NCI-H2081 (cell line): Measurements from ENCODE around the gene ELMO1.

Source experiments
- DNase-seq, 2 experiments: peaks; one replicate each; lab custom pipeline; 2025; lab: John Stamatoyannopoulos, UW

ELMO1 gene

DNA sequence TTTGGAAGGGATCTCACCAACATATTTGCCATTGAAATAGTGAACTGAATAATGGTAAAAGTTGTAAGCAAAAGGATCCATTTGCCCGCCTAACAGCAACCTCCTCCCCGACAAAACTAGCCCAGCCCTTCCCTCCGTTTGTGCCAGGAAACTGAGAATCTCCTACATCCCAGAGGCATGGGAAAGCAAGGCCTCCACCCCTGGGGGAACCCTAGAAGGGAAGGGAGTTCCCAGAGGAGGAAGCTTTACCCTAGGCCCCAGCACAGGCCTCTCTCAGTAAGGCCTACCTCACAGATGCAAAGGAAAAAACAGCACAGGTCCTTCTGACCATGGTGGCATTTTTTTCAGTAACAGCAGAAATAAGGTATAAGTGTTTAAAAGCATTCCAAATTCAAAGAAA, 229.7 kb downstream of the ELMO1 start:
- DNase-seq: no peak

DNA sequence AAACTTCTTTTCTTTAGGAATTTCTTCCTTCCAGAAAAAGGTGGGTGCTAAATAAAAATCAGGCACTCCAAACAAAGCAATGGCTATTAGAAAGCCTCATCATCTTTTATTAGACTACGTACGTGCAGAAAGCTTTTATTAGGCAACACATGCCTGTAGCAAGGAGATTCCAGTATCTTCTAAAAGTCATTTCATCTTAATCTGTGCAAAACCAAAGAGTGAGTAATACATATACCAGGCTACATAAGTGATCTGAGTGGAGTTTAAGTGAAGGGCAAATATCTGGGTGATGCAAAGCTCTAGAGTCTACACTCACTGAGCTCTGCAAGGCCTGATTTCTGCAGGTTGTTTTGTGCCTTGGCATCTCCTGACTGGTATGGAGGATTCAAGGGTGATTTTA, 231.7 kb downstream of the ELMO1 start:
- no peak for DNase-seq

DNA sequence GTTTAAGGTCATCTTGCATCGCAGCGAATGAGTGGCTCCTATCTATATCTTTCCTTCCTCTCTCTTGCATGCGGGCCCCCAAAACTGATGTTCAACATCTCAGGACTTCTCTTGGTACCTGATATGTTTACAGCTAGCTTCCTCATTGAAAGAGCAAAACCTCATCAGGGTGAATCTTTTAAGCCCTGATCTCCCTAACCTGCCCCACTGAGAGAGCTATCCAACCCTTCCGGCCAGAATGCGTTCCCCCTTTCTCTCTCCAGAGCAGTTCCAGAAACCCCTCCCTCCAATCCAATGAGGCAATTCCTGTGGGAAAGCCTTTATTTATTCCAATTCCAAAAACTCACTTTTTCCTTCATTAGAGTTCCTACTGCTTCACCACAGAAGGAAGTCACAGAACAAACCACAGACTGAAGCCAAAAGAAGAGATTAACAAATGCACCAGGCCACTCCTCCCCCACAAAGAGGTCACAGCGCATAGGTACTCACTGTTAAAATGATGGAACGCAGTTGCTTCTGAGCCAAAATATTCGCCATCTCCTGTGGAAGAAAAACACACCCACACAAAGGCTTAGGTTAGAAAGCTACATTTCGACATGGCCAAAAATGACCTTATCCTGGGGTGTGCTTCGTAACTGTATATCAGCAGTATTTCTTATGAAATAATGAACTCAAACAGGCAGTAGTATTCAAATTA, 232.4 kb downstream of the ELMO1 start:
- DNase-seq: no peak

DNA sequence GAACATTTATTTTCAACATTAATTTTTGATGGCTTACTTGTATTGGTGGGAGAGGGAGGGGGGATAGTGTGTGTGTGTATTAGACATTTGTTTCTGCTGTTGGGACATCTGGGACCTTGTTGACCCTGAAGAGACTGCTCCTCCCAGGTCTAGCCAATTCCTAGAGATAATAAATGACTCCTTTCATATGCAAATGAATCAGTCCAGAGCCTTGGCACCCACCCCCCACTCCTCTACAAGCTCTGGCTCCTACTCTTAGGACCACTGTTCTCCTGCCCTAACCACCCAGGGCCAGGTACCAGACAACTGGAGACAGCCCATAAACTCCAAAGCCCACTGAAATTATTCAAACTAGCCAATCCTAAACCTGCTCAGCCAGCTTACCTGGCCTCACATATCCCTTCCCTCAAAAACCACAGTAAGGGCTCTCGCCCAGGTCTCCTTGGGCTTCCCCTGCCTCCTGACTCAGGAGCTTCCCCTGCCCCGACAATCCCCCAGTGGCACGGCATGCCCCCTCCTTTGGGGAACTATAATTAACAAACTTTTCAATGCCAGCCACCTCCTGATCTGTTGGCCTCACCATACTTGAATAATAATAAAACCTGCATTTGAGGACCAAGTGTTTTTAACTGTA, 233.3 kb downstream of the ELMO1 start:
- no peak for DNase-seq

DNA sequence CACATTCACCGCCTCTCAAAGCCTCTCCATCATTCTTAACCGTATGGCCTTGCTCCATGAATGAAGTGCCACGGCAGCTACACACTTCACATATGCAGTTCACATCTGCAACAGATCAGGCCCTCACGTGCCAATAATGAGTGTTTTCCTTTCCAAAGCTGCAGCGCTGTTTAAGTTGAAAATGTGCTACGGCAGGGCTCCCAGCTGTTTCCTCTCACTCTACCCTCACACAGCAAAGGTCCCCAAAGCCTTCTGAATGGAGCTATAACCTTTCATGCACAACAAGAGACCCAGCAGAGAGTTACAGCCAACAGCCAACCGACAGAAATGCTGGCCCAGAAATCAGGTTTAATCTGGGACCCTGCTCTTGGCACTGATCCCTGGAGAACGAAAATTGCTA, 236.1 kb downstream of the ELMO1 start:
- DNase-seq: no peak

DNA sequence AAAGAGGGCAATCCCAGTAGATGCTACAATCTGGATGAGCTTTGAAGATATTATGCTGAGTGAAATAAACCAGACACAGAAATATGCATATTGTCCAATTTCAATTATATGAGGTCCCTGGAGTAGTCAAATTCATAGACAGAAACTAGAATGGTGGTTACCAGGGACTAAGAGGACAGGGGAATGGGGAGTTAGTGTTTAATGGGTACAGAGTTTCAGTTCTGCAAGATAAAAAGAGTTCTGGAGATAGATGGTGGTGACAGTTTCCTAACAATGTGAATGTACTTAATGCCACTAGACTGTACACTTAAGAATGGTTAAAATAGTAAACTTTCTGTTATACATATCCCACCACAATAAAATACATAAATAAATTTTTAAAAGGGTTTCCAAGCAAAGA, 236.6 kb downstream of the ELMO1 start:
- DNase-seq: no peak

DNA sequence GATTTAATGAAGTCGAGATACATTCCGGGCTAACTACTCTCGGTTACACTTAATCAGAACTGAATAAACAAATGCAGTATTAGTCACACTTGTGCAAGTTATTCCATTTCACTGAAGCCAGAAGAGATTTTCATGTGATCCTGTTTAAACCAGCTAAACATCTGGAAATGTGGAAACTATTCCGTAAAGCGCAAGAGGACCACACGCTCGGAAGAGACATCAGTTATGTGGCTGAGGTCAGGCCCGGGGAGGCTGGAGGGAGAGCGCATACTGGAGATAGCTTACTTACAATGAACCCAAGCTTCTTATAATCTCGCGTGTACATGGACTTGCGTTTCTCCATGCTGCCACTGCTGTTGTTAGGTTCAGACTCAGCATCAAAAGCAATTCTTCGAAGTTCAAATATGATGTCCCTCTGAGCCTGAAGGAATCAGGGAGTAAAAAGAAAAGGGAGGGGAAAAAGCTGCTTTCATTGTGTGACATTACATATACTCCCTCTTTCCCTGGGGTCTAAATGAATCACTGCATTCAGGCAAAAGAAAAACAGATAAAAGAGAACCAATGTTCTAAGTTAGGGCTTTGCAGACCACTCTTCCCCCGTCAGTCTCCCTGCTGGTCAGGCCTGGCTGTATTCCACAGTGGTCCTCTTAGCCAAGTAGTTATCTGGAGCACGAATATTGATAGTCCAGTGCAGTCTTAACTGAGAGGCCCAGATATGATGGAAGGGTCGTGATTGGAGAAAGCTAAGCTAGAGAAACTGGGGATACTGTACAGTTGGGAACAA, 237.4 kb downstream of the ELMO1 start:
- DNase-seq: no peak

DNA sequence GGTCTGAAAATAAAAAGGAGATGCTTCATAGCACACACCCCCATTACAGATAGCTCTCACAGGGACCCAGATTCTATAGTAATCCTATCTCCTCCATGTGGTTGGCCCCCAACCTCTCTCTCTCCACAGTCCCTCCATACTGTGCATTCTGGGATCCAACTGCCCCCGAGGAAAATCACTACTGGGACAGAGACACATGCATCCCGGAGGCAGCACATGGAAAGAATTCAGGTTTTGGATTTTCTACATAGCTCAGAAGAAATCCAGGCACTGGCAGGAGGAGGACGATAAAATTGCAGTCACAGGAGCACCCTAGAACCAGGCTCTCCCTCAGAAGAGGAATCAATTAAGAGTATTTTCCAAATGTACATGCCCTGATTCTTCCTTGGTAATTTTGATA, 239.5 kb downstream of the ELMO1 start:
- no peak for DNase-seq

DNA sequence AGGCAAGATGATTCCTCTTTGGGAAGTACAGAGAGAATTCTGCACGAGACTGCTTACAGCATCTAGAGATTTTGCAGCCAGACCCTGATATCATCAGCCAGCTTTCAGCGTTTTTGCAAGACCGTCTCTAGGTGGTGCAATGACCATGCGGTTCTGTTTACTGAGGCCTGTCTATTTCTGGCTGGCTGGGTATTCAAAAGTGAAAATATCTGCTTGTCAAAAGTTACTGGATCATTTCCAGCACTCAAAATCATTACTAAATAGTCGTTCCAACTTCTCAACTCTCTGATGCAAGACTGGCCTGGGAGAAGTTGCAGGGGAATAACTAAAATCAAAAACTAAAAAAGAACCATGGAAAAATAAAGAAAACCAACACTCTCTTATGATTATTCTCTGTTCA, 240.1 kb downstream of the ELMO1 start:
- DNase-seq: peak; percentile 29 to 70

DNA sequence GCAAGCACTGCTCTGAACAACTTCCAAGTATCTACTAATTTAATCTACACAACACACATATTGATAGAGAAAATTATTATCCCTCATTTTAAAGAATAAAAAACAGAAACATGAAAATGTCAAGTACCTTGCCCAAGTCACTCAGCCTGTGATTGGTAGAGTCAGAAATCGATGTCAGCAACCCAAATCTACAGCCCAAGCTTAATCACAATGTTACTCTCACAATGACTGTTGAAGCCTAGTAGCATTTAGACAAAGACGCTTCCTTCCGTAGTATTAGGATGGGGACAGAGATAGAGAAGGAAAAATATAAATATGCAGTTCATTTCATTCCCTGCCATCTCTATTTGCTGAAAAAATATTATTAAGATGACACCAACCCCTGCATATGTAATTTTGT, 242.5 kb downstream of the ELMO1 start:
- no peak for DNase-seq

DNA sequence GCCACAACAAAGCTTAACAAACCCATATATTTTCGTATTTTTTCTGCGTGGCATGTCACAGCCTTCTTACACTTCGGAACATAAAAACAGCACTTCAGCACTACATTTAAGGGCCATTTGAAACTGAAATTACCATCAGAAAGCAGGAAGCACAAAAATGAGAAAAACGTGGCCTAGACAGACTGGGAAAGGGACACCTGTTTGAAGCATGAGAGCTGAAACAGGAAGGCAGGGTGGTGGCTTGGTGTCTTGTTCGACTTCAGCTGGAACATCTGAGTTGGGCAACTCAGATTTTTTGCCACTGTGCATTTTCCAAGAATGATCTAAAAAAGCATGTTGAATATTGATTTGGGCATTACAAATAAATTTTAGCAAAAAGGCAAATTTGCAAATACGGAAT, 243.2 kb downstream of the ELMO1 start:
- DNase-seq: no peak

DNA sequence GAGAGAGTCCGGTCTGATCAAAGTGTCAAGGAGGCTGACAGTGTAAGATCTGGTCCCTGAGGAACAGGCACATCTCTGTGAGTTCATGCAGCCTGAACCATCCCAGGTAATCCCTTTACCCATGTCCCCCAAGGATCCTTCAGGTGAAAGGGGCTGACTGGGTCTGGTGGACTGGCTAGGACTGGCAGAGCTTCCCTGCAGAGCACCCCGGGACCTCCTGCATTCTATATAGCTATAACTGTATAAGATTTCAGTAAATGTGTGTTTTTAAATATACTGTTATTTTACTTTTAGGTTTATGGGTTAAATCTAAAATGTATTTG, 246.8 kb downstream of the ELMO1 start:
- DNase-seq: no peak

DNA sequence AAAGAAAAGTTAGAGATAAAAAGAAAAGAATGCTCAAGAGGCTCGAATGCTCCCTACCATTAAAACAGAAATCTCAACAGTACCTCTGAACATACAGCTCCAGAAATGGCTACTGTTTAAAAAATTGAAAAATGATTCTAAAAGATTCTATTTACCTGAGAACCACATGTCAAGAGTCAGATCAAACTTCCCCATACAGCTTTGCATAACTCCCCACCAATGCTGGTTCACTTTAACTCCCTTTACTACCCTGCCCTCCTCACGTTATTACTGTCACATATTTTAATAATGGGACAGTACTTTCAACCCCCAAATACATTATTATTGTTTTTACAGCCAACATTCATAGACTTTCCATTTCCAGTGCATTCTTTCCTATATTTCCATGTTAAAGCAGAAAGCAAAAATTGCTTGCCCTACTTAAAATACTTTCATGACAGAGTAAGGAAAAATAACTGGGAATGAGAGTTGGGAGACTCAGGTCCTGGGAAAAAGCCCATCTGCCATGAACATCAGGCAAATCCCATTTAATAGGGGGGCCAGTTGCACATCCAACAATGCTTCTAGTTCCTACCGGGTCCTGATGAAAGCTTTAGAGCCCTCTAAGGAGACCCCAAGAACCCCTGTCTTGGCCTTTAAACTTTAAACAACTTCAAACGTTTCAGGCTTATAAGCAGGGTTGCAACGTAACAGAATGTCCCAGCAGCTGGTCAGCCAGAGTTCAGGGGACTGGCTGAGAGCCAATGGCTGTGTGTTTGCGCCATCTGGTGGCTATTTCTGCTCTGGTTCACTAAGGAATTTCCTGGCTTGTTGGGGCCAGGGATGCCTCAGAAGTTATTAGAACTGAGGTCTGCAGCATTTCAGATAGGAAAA, 247.4 kb downstream of the ELMO1 start:
- peak; percentile 69 to 75 for DNase-seq

DNA sequence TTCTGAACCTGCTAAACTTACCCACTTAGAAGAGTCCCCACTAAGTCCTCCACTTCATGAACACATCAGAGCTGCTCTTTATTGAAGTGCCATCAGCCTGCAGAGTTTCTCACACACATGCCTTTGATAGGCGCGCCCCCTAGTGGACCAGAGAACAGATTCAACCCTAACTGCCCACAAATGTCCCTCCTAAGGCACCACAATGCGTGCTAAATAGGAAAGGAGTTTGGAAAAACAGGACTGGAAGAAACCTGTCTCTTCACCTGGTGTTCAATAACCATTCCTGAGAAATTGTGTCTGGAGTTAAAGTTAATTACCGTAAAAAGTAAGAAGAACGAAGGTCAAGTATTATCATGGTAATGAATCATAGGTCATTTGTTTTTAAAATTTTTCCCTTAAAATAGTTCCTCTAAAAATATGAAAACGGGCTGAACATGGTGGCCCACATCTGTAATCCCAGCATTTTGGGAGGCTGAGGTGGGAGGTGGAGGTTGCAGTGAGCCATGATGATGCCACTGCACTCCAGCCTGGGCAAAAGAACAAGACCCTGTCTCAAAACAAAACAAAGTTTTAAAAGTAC, 249.7 kb downstream of the ELMO1 start:
- peak; percentile 86 to 88 for DNase-seq

DNA sequence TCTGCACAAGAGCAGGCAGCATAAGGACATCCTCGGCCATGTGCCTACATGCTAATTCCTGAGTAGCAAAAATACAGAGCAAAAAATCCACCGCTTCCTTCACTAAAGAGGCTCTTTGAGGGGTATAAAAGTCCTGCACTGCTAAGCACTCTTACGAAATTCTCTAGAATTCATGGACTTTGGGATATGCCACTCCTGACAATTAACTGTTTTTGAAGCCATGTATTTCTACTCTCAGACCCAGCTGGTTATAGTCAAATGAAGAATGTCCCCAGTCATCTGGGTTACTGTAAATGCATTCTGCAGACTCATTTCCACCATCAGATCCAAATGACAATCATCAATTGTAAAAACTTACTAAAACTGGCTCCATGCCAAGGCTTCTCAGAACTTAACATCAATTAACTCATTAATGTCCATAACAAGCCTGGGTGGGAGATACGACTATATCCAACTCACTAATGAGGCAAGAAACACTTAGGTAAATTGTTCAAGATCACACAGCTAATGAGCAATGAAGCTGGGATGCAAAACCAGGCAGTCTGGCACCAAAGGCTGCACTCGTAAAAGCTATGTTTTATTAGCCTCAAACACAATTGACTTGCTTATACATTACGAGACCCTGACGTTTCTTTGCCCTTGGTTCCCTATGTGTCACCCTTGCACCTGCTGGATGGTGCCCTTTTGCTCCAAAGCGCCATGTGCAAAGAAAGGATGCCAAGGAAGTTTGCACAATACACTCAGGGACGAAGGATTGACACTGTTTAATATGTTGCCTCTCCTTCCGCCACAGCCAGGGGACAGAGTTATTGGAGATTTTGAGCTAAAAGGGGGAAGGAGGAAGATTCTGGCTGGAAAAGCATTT, 250.4 kb downstream of the ELMO1 start:
- DNase-seq: no peak

DNA sequence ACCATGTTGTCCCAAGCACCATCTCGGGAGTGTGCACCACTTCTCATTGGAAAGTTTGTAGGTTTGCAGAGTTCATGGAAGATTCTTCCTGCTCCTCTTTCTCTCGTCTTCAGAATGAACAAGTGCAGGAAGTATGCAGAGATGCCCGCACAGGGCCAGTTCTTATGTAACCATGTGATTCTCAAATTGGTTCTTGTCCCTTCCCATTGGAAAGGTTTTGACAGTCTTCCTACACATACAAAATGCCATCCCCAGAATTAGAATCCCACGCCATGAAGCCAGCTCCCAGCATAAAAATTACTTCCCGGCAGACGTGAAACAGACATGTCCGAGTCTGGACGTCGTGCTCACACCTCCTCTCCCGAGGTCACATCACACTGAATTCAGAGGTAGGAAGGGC, 251.6 kb downstream of the ELMO1 start:
- no peak for DNase-seq

DNA sequence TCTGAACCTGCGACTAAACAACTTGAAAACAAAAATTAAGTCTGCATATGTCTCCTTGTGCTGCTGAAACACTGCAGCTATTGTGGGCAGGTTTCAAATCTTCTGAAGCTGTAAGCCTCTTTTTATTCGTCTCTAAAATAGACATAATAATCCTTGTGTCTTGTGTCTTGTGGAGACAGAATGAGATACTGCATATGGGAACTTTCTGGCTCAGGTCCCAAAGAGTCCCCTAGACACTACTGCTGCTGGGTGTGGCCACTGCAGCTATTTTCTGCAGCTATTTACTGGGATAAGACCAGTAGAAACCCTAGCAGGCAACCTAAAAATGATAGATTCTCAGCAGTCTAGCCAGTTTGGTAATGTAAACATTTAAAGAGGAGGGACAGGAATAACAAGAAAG, 252.0 kb downstream of the ELMO1 start:
- no peak for DNase-seq

DNA sequence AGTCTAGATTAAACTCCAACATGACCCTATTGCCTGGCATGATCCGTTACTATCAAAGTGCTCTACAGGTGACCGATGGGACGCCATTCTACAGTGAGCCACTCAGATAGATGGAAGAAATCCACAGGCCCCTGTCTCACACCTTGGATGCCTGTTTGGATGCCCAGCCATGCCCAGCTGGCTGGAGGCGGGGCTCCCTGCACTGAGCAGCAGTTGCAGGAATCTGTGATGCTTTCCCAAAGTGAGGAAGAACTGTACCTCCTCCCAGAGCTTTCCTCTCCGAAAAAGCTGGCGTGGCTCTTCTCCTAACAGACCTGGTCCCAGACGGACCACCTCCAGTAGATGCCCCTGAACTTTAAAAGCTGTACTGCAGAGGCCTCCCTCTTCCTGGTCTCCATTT, 253.3 kb downstream of the ELMO1 start:
- no peak for DNase-seq

DNA sequence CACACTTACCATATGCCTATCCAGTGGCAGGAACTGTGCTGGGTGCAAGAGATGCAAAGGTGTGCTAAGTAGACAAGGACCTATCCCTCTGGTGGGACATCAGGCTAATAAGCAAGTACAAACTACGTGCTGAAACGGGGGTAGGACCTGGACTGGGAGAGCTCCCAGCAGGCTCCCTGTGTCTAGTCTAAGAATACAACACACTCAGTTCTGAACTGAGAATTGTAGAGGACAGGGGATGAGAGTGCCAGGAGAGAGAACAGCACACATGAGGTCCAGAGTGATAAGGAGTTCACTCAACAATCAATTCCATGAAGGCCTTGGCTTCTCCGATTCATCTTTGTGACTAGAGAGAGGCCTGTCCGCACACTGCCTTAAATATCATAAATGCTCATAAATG, 253.7 kb downstream of the ELMO1 start:
- DNase-seq: no peak

DNA sequence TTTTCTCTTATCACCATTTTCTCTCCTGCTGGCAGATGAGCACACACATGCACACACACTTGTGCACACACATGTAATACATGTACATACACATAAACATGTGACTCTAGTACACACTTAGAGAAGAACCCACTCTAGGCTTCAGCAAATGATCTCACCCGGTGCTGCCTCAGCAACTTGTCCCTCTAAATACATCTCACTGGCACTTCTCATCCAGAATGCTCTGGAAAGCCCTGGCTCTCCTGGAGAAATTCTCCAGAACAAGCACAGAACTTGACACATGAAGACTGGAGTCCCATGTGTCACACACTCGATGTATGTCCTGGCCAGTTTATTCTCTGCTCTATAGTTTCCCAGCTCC, 254.9 kb downstream of the ELMO1 start:
- no peak for DNase-seq

DNA sequence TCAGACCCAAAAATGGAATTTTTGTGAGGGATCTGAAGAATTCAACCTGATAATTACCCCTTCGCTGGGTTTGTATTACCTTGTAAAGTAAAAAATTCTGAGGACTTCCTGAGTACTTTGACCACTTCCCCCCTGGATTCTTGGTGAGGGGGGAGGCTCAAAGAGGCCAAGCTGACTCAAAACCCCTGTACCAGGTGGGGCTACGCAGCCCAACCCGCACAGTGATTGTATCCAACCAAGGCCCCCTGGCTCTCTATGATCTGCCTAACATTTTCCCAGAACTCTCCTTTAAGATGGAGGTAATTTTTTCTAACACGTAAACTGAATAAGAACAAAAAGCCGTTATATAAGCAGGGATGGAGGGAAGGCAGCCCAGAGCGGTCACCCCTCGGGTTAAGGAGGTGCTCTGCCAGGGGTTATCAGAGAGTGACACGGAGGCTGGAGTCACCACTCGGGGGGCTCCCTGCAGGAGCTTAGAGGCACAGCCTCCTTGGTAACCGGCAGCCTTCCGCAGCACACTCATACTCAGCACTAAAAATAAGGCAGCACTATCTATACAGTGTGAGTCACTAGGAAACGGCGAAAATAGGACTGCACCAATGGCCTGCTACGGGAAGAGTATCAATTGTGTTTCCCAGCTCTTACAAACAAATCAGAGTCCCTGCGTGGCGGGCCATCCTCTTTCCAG, 255.4 kb downstream of the ELMO1 start:
- DNase-seq: no peak
